HG03060 (cell line): ENCODE measurements around the gene NCOA1.

Experiments used
- ATAC-seq: cut with Tn5 transposase; IDR thresholded peaks from one replicate; pipeline ENCODE4 v1.9.1; 2021; ENCODE audit warnings: low read depth, moderate number of reproducible peaks; ENCODE audit not compliant: unreplicated experiment

NCOA1 gene

DNA sequence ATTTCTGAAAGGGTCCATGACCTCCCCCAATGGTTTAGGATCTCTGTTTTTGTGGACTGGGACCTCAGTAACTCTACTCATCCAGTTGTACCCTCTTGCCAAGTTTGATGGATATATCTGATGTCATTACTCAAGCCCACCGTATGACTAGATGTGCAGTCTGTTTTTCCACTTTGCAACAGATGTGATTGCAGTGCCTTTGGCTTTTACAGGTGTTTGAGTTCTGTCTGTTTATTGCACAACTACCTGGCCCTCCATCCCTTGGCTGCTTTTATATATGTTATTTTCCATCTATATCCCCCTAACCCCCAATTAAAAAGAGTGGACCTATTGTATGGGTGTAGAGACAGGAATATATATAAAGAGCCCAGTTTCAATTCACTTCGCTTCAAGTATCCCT is 10.8 kb downstream of the NCOA1 start:
- ATAC-seq = no peak

DNA sequence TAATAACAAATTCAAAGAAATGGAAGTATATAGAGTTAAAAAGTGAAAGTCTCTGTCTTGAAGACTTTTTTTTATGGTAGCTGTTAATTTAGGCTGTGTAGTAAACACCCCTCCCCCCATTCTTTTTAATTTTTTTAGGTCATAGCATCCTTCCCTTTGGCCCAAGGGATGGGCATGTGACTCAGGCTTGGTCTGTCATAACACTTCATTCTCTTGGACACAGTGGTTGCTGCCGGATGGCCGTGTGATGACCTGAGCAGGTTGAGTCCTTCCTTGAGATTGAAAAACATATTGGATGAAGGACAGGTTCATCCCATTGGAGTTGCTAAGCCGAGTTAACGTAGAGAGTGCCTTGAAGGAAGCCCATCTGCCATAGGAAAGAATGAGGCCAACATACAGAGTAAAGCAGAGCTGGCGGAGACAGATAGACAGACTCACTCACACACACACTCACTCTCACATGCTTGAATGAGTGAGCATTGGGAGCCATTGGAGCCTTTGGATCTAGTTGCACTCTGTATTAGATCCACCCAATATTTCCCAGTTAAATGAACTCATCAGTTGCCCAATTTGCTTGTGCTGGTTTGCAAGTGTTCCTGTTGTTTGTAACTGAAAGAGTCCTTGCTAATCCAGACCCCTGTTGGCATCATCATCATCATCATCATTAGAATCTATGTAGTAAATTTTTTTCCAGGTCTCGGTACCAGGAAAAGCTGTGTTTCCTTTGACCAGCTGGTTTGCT is 14.7 kb downstream of the NCOA1 start:
- no peak for ATAC-seq

DNA sequence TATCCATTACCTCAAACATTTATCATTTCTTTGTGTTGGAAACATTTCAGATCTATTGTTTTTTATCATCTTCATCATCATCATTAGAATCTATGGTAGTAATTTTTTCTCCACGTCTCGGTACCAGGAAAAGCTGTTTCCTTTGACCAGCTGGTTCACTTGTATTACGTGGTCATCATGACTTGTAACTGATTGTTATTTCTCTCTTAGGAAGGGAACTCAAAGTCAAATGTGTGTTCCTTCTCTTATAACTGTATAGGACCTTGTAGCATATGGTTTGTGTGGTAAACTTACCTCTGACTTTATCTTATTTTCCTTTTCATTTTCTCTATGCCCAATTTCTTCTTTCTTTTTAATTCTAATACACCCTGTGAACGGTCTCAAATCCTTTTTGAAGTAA is 16.5 kb downstream of the NCOA1 start:
- no peak for ATAC-seq

DNA sequence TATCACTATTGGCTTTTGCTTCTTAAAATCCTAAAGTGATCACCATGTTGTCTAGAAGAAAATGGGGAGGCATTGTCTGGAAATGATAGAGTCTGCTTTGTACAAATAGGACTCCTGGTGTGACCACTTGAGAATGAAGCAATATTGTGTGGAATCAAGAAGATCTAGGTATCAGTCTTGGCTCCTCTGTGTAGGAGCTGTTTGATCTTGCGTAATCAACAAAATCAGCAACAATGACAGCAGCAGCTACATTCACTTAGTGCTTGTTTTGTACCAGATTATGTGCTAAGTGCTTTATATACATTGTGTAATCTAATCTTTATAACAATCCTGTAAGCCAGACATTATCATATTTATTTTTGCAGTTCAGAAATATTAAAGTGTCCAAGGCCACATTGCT is 17.8 kb downstream of the NCOA1 start:
- ATAC-seq = no peak

DNA sequence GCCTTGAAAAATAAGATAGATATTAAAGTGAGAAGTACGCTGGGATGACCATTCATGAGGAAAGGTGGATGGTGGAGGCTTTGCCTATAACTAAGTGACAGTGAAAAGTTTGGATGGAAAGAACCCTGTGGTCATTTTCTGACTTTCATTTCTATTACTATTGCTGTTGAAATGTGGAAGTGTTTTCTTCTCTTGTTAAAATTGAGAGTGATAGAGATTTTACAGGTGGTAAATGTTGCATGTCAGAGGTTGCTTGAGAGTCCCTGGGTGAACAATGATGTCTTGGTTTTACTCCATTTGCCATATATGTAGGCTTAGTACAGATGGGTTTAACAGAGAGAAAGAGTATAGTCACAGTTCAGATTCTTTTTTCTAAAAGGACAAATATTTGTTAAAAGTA is 18.4 kb downstream of the NCOA1 start:
- peak; percentile 57 for ATAC-seq

DNA sequence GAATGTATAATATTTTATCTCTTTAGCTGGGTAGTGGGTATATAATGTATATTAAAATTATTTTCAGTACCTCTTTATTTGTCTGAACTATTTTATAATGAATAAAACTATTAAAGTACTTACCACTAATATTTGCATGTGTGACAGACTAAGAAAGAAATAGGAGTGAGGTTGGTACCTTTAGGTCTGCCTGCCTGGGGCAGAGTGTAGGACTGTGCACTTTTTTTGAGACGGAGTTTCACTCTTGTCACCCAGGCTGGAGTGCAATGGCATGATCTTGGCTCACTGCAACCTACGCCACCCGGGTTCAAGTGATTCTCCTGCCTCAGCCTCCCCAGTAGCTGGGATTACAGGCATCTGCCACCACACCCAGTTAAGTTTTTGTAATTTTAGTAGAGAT is 18.8 kb downstream of the NCOA1 start:
- peak; percentile 34 for ATAC-seq

DNA sequence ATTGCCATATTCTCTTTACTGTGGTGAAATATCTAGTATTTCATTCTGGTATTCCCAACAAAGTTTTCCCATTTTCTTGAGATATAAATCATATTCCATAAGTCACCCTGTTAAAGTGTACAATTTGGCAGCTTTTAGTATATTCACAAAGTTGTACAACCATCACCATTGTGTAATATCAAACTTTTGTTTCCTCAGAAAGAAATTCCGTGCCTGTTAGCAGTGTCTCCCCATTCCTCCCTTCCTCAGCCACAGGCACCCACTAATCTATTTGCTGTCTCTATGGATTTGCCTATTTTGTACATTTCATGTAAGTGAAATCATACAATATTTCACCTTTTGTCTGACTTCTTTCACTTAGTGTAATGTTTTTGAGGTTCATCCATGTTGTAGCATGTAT is 19.7 kb downstream of the NCOA1 start:
- no peak for ATAC-seq

DNA sequence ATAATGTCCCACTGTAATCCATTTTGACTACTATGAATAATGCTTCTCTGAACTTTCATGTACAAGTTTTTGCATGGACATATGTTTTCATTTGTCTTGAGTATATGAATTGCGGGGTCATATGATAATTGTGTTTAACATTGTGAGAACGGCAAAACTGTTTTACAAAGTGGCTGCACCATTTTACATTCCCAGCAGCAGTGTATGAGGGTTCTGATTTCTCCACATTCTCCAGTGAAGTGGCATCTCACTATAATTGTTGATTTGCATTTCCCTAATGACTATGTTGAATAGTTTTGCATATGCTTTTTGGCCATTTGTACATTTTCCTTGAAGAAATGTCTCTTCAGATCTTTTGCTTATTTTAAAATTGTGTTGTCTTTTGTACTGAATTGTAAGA is 20.1 kb downstream of the NCOA1 start:
- ATAC-seq = no peak

DNA sequence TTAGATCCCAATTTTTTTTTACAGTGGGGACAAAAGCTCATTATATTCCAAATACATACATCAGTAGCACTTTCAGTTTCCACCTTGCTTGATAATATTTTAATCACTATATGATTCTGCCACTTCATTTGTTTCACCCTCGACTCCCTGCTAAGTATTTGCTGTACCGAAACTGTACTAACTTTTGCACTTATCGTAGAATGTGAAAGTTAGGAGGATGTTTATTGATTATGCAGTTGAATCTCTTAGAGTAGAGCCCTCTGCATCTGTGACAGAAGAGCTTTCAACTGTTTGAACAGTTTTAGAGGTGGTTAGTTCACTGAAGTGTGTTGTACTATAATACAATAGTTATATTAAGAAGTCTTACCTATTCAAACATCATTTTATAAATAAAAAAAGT is 20.8 kb downstream of the NCOA1 start:
- ATAC-seq = no peak

DNA sequence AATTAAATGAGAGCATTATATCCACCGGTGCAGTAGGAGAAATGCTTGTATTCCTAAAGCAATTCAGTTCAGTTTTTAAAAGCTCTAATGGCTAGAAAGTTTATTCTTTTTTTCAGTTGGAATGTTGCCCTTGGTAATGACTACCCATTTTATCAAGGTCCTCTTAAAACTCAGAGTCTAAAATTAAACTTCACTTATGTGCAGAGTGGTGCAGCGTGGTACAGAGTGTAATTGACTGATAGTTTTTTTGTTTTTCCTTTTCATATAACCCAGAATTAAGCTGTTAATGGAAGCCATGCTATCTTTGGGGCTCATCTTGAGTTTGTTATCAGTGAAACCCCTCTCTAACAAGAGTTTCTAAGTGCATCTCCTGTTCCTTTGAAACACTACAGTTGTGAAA is 21.4 kb downstream of the NCOA1 start:
- ATAC-seq = no peak

DNA sequence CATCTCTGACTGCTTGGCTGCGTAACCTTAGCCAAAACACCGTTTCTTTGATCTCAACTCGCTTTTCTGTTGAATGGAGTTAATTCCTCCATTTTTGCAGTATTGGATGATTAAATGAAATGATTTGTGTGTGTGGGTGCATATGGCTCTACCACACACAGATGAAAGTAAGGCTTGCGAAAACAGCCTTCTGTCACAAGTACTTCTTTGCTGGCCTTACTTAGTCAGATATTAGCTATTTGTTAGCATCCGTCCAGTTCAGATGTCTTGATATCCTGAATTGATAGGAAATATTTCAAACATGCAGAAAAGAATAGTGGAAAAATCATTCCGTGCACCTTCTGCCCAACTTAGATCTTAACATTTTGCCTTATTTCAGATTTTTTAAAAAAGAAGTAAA is 21.8 kb downstream of the NCOA1 start:
- ATAC-seq = no peak

DNA sequence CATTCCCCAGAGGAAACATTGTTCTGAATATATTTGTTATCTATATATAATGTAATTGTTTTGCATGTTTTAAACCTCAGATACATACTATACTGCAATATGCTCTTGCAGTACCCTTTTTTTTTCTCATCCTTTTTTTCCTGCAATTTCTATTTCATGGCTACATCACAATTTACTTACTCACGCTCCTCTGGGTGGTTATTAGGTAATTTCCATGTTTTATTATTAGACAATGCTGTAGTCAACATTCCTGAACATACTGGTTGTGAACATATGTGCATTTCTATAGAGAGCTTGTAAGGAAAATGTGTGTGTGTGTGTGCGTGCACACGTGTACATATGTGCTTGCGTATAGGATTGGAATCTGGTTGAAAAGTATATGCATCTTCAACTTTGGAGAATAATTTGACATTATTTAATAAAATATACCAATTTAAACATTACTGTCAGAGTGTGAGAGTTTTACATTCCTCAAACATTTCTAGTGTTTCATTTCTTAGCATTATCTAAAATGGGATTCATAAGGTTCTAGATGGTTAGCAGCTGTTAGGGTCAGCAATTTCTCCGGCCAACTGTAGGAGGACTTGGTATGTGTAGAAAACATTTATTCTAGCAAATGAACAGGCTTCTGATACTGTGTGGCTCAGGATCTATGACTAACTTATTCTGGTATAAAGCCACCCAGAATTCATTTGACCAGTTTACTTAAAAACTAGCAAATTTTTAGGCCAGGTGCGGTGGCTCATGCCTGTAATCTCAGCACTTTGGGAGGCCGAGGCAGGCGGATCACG is 22.4 kb downstream of the NCOA1 start:
- ATAC-seq = no peak

DNA sequence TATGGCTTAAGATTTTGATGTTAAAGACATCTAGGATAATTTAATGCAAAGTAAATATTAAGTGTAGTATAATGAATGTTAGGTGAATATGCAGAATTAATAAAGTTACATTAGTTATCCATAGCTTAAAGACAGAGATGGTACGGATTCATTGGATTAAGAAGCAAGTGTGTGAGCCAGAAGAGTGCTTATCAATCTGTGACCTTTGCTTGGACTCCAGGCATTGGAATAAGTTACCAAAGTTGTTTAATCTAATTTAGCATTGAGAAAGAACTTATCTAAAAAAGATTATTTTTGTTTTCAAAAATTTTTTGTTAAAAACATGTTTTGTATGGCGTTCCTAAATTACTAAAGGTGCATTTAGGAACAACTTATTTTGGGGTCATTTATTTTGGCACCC is 23.8 kb downstream of the NCOA1 start:
- no peak for ATAC-seq

DNA sequence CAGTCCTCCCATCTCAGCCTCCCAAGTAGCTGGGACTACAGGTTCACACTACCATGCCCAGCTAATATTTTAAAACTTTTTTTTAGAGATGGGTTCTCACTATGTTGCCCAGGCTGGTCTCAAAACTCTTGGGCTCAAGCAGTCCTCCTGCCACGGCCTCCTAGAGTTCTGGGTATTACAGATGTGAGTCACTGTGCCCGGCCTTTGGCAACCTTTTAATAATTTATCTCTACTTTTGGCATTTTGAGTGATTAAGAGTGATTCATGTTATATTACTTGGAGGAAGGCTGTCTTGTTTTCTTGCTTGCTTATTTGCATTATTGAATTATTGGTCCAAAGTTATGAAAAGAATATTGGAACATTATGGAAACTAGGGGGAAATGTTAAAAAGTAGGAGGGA is 24.3 kb downstream of the NCOA1 start:
- ATAC-seq = no peak

DNA sequence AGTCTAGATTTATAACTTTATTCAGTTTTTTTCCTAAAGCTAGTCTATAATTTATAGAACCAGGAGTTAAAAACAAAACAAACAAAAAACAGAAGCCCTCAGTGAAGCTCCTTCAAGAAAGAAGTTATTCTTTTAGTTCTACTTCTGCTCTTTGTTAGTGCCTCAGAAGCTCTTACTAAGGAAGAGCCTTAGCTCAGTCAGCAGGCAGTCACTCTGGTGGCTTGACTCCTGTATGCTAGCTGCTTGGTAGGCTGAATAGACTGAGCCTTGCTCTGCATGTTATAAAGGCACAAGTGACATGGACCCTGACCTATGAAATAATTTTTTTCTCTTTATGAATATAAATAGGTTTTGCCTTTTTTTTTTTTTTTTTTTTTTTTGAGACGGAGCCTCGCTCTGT is 24.8 kb downstream of the NCOA1 start:
- no peak for ATAC-seq

DNA sequence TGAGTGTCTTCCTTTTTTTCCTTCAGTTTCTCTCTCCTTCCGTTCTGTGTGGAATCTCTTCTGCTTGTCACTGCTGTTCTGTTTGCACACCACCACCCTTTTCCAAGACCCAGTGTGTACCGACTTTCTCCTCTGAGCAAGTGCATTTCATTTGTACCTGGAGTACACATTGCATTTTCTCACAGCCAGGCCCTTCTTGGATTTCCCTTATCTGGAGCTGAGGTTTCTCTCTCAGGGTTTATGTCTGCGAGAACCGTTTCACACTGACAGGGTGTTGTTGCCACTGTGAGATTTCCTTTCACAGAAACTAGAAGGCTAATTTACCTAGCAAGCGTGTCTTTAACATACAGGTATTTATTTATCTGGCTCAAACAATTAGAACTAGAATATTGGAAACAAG is 26.2 kb downstream of the NCOA1 start:
- no peak for ATAC-seq

DNA sequence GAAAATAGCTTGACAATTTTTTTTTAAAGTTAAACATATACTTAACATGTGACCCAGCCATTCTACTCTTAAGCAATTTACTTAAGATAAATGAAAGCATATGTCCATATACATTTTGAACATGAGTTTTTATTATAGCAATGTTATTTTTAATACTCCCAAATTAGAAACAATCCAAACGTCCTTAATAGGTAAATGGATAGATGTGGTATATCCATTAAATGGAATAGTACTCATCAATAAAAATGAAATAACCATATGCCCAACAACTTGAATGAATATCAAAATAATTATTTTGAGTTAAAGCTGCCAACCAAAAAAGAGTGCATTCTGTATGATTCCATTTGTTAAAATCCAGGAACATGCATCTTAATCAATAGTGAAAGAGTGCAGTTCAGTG is 29.1 kb downstream of the NCOA1 start:
- no peak for ATAC-seq

DNA sequence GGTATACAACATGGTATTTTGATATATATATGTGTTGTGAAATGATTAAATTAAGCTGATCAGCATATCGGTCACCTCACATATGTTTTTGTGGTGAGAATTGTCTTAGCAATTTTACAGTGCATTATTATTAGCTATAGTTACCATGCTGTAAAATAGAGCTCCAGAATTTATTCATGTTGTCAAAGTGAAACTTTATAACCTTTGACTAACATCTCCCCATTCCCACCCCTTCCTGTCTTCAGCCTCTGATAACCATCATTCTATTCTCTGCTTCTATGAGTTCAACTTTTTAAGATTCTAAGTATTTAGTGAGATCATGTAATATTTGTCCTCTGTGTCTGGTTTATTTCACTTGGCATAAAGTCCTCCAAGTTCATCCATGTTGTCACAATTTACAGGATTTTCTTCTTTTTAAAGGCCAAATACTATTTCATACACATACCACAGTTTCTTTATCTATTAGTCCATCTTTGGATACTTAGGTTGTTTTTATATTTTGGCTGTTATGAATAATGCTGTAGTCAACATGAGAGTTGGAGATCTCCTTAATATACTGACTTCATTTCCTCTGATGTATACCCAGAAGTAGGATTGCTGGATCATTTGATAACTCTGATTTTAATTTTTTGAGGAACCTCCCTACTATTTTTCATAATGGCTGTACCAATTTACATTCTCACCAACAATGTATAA is 30.3 kb downstream of the NCOA1 start:
- ATAC-seq = no peak

DNA sequence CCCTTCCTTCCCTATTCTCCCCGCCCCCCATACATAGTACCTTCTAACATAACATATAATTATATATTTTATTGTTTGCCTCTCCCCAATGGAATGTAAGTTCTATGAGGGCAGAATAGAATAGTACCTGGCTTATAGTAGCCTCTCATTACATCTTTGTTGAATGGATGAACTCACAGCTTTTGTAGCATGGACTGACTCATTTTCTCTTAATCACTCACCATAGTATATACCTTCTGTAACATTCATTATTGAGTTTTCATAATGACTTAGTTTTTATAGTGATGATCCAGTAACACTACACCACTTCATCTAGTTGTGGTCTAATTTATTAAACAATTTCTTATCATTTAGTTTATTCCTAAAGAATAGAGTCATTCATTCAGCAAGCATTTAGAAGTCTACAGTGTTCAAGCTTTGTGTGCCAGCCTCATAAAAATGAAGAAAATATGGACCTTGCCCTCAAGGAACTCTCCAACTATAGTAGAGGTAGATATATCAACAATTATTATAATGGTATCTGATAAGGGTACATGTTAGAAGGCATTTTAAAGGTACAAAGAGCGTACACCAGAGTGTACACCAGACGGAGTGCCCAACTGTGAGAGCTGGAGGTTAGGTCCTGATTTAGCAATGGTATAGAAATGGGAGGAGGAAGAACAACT is 31.1 kb downstream of the NCOA1 start:
- no peak for ATAC-seq

DNA sequence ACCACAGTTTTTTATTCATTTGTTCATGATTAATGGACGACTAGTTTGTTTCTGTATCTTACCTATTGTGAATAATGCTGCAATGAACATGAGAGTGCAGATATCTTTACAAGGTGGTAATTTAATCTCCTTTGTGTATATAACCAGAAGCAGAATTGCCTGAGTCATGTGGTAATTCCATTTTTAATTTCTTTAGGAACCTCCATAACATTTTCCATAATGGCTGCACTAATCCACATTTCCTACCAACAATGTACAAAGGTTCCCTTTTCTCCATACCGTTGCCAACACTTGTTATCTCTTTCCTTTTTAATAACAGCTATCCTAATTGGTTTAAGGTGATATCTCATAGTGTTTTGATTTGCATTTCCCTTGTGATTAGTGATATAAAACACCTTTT is 36.5 kb downstream of the NCOA1 start:
- ATAC-seq = no peak

DNA sequence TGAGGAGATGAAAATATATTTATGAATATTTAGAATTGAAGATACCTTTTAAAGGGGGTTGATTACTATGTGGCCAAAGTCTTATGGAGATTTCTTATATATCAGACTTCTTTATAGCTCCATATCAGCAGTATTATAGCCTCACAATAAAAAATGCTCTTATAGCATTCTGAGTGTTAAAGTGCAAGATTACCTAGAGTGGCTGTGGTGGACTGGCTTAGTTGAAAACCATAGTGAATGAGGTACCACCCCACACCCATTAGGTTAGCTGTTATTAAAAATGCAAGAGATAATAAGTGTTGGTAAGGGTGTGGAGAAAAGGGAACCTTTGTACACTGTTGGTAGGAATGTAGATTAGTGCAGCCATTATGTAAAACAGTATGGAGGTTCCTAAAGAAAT is 39.7 kb downstream of the NCOA1 start:
- ATAC-seq = no peak
